Measurements from ENCODE around the gene AFF3. TPM values are rescaled to one million over a fixed set of nuclear protein-coding genes. Genes with fewer than 3 reads are reported as not detected.
"Not testable (repeated sequence)": the region's sequence is repeated elsewhere in the genome, so short reads cannot be mapped to it uniquely, and the experiment has no call there.

AFF3 gene
- total RNA-seq, 1 donor from 2014 or later, result 8.0 TPM

DNA sequence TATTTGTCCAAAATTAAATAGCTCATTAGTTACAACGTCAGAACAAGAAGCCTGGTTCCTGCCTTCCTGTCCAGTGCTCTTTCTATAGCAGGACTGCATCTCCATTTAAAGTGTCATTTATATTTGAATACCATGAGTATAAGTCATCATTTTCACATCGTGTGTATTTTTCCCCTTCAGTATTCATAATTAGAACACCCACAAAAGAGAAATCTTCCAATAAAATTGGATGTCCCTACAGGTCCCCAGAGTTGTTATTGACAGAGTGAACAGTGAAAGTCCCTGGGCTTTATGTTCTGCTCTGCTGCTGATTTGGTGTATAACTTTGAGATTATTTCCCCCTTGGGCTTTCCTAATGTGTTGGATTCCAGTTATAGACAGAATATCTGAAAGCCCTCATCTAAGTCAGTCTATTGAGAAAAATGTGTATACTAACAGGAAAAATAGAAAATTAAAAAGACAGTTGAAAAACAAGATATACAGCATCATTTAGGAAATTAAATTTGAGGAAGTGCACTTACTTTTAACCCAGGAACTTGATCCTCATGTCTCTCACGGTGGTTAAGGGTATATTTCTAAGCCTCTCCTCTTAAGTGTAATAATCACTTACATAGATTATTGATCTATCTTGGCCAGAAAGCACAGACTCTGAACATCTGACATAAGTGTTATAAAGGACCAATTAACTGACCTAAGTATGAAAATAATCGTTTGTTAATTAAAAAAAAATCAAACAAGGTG is 637.4 kb downstream of the AFF3 start:
- Histone ChIP-seq H3K36me3 (no peaks in the 10 kb centered on the region), H3K27me3 (ENCODE audit: low read depth) (peaks cover 4% of the 10 kb centered on the region), H3K27ac (replicated peaks) (no peak overlapping the region), H3K4me3 (no peak overlapping the region), H3K9me3 (replicated peaks) (no peaks in the 10 kb centered on the region), H3K4me1 (no peaks in the 10 kb centered on the region)
- no peak for DNase-seq
- TF ChIP-seq, protein P1, sequence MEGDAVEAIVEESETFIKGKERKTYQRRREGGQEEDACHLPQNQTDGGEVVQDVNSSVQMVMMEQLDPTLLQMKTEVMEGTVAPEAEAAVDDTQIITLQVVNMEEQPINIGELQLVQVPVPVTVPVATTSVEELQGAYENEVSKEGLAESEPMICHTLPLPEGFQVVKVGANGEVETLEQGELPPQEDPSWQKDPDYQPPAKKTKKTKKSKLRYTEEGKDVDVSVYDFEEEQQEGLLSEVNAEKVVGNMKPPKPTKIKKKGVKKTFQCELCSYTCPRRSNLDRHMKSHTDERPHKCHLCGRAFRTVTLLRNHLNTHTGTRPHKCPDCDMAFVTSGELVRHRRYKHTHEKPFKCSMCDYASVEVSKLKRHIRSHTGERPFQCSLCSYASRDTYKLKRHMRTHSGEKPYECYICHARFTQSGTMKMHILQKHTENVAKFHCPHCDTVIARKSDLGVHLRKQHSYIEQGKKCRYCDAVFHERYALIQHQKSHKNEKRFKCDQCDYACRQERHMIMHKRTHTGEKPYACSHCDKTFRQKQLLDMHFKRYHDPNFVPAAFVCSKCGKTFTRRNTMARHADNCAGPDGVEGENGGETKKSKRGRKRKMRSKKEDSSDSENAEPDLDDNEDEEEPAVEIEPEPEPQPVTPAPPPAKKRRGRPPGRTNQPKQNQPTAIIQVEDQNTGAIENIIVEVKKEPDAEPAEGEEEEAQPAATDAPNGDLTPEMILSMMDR (IDR thresholded peaks at IDR 0.05; ENCODE audit: borderline replicate concordance), result no peak
- intact Hi-C loops (cut with micrococcal nuclease), result no loop called here

DNA sequence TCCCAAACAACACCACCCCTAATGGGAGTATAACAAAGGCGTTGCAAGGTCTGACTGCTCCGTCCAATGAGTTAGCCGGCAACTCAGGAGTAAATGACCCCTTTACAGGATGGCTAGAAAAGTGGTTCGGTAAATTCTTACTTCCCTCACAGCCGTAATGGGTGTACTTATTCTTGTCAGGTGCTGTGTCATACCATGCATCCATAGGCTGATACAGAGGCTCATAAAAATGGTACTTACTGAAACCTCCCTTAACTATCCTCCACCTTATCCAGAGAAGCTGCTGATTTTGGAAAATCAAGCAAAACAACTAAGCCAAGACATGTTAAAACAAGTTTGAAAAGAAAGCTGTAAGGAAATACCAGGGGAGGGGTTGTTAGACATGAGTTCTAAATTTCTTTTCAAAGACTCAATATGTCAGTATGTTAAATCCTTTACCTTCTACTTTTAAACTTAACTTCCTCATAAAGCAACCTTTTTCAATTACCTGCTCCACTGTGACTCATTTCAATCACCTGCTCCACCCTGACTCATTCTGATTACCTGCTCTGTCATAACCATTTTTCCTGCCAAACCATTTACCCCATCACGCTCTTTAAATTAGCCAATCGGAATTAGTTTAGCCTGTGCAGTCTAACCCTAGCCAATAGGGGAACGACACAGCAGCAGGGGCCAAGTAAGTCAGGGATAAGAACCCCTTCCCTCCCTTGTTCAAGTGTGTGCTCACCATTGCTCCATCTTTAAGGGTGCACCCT is 638.6 kb downstream of the AFF3 start:
- intact Hi-C loops (cut with micrococcal nuclease); H3K9me3 ChIP-seq (replicated peaks); H3K4me1 ChIP-seq: not testable (repeated sequence)

DNA sequence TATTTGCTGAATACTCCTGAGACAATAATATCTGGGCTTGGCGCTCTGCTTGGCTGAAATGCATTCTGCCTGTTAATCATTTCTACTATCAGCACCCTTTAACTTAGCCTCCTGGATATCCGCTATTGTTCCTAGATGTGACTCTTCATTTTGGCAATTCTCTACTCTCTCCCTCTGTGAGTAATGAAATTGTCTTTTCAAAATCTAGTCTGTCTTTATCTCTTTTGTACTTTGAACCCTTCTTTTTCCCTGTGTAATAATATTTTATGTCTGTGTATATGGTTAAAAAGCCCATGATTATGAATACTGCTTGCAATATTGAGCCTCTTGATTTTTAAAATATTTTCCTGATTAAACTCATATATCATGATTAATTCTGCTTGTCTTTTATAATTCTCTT is 646.4 kb downstream of the AFF3 start:
- Histone ChIP-seq H3K27me3 (ENCODE audit: low read depth) (peaks cover 29% of the 10 kb centered on the region), H3K9me3 (replicated peaks) (no peaks in the 10 kb centered on the region), H3K4me3 (no peak overlapping the region), H3K36me3 (no peaks in the 10 kb centered on the region), H3K4me1 (peaks cover 1% of the 10 kb centered on the region), H3K27ac (replicated peaks) (no peak overlapping the region)
- intact Hi-C loops (cut with micrococcal nuclease), result no loop called here
- no peak for DNase-seq
- TF ChIP-seq, protein P1 (IDR thresholded peaks at IDR 0.05; ENCODE audit: borderline replicate concordance), result no peak

More for the DNA sequence above, 638.6 kb downstream of the AFF3 start:
- H3K27me3 ChIP-seq (ENCODE audit: low read depth), result peaks cover 15% of the 10 kb centered on the region
- not testable (repeated sequence) for H3K27ac ChIP-seq (replicated peaks); H3K36me3 ChIP-seq; H3K4me3 ChIP-seq; DNase-seq

Other genes with a start within 250 kb of the AFF3 start
- gene LONRF2, start 179.9 kb upstream of the AFF3 start, total RNA-seq, result 19.0 TPM

Measured in left ventricle myocardium inferior (tissue), 1 donor.